Tibial artery (tissue), 4 donors: ENCODE results near the gene TMCO1.

ENCODE experiments used
- DNase-seq, 2 donors: peaks; one replicate each; pipeline ENCODE4 v3.0.0-alpha.2; 2019
- H3K27ac ChIP-seq, 2 donors: fragments of 200-600 bp; sonication (generic) in 1 of 2; 1 replicate in 1 of 2; 2 replicates in 1 of 2; pipeline ENCODE4 v1.5.1; 2018 to 2019; ENCODE audit warnings: mild to moderate bottlenecking in 1 of 2
- H3K27me3 ChIP-seq, 2 donors: fragments of 200-600 bp; sonication (generic) in 1 of 2; one replicate each; pipeline versions ENCODE4 v1.5.1 to v1.6.0; 2016 to 2019
- H3K36me3 ChIP-seq, 3 donors: fragments of 200-600 bp; sonication (generic) in 2 of 3; one replicate each; pipeline ENCODE4 v1.5.1; 2016 to 2019; ENCODE audit warnings: mild to moderate bottlenecking in 2 of 3
- H3K4me1 ChIP-seq, 4 donors: fragments of 200-600 bp; sonication (generic) in 2 of 4; 1 replicate in 3 of 4; 2 replicates in 1 of 4; pipeline ENCODE4 v1.5.1; 2016 to 2019
- H3K4me3 ChIP-seq, 2 donors: fragments of 200-600 bp; sonication (generic) in 1 of 2; 1 replicate in 1 of 2; 2 replicates in 1 of 2; pipeline ENCODE4 v1.5.1; 2018 to 2019; ENCODE audit warnings: mild to moderate bottlenecking in 2 of 2
- H3K9me3 ChIP-seq, 3 donors: fragments of 200-600 bp; sonication (generic) in 1 of 3; one replicate each; pipeline ENCODE4 v1.5.1; 2016 to 2019
- CTCF ChIP-seq, 2 experiments: fragments of 200-600 bp in 1 of 2; fragments of 450-650 bp in 1 of 2; IDR thresholded peaks; one replicate each; pipeline ENCODE4 v1.5.1; 2017 to 2019; ENCODE audit warnings: antibody characterized with exemption in 2 of 2, mild to moderate bottlenecking in 1 of 2, moderate library complexity in 1 of 2
- intact Hi-C: fragments of 100-400 bp; cut with DNase I; formaldehyde crosslinking; loops from one replicate; pipeline ENCODE4 v1.15.0; 2023; ENCODE audit warnings: low total_unique reads

Gene TMCO1

GRCh38 chr1:165738794-165739193, 29.9 kb downstream of the TMCO1 start:
- no peaks in the 10 kb centered on the region for H3K27me3 ChIP-seq
- no peak for TF ChIP-seq CTCF (IDR thresholded peaks at IDR 0.05)
- intact Hi-C loops, result no loop called here

DNA sequence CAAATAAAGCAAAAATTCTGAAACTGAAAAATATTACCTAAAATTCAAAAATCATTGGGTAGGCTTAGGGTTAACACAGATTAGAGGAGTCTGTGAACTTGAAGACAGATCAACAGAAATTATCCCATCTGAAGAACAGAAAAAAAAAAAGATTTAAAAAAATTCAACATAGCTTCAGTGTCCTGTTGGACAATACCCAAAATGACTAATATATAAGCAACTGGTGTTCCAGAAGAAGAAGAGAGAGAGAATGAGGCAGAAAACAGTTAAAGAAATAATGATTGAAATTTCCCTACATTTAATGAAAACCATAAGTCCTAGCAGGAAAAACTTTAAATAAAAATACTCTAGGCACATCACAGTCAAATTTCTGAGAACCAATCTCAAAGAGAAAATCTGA, 31.5 kb downstream of the TMCO1 start:
- H3K27ac ChIP-seq, result no peak overlapping the region
- no peaks in the 10 kb centered on the region for H3K27me3 ChIP-seq
- H3K36me3 ChIP-seq, result peaks cover 38 to 63% (median 42%) of the 10 kb centered on the region in 3 donors
- no peaks in the 10 kb centered on the region for H3K4me1 ChIP-seq
- no peak for TF ChIP-seq CTCF (IDR thresholded peaks at IDR 0.05)
- DNase-seq, result no peak
- H3K9me3 ChIP-seq, result no peaks in the 10 kb centered on the region
- H3K4me3 ChIP-seq, result no peak overlapping the region
- intact Hi-C loops, result no loop called here

More at GRCh38 chr1:165738794-165739193, 29.9 kb downstream of the TMCO1 start:
- H3K36me3 ChIP-seq, result peaks cover 44 to 69% (median 55%) of the 10 kb centered on the region in 3 donors
- DNase-seq, result no peak
- H3K4me3 ChIP-seq, result no peak overlapping the region
- no peak overlapping the region for H3K27ac ChIP-seq
- no peaks in the 10 kb centered on the region for H3K4me1 ChIP-seq
- no peaks in the 10 kb centered on the region for H3K9me3 ChIP-seq

DNA sequence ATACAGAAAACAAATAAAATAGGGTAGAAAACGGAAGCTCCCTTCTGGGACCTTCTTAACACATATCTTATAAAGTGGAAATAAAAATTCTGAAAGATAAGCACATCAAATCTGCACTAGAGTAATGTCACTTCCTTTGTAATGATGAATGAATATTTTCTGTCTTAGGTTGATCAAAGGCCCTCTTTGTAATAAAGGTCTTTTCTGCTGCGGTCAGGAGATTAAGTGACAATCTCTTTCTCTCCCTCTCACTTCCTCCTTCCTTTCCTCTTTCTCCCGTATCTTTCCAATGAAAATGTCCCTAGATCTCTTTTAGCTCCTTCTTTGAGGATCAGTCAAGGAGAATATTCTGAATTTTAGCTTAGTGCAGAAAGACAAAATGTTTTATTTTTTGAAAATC, 33.8 kb downstream of the TMCO1 start:
- Histone ChIP-seq H3K4me3 (no peak overlapping the region), H3K9me3 (no peaks in the 10 kb centered on the region), H3K27me3 (no peaks in the 10 kb centered on the region), H3K36me3 (peaks cover 19 to 52% (median 19%) of the 10 kb centered on the region in 3 donors), H3K27ac (no peak overlapping the region), H3K4me1 (no peaks in the 10 kb centered on the region)
- intact Hi-C loops, result no loop called here
- no peak for DNase-seq
- TF ChIP-seq CTCF (IDR thresholded peaks at IDR 0.05), result no peak

DNA sequence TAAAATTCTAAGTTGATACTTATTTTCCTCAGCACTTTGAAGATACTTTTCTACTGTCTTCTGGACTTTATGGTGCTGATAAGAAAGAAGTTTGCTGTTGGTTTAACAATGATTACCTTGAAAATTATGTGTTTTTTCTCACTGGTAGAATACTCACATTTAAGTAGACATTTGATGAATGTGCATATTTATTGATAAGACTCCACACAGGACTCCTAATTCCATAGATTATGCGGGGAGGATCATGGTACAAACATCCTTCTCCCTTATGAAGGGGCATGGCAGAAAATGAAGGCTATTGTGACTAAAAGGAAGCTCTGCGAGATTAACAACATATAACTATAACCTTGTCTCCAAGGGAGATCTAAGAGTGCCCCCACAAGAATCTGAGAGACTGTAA, 41.8 kb downstream of the TMCO1 start:
- TF ChIP-seq CTCF (IDR thresholded peaks at IDR 0.05), result no peak
- peaks cover 18 to 38% (median 35%) of the 10 kb centered on the region in 3 donors for H3K36me3 ChIP-seq

DNA sequence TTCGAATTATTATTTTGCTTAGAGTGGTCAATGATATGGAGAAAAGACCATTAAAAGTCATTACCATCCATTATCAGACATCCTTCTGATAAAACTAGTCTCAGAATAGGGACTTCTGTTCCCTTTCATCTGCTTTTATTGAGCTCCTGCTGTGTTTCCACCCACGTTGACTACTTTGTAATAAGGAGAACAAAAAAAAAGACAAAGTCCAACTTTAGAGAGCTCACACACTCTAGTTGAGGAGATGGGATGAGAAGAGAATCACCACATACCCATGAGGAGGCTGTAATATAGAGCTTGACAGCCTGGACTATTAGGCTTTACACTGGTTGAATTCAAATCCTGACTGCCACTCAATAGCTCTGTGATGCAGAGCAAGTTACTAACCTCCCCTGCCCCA, 42.5 kb downstream of the TMCO1 start:
- H3K4me3 ChIP-seq, result no peak overlapping the region
- H3K9me3 ChIP-seq, result no peaks in the 10 kb centered on the region
- DNase-seq, result no peak
- H3K27ac ChIP-seq, result no peak overlapping the region
- TF ChIP-seq CTCF (IDR thresholded peaks at IDR 0.05), result no peak
- intact Hi-C loops, result no loop called here
- no peaks in the 10 kb centered on the region for H3K27me3 ChIP-seq
- no peaks in the 10 kb centered on the region for H3K4me1 ChIP-seq
- H3K36me3 ChIP-seq, result peaks cover 18 to 38% (median 35%) of the 10 kb centered on the region in 3 donors

More for the DNA sequence above, 41.8 kb downstream of the TMCO1 start:
- no peak overlapping the region for H3K4me3 ChIP-seq
- intact Hi-C loops, result no loop called here
- H3K4me1 ChIP-seq, result no peaks in the 10 kb centered on the region
- no peaks in the 10 kb centered on the region for H3K9me3 ChIP-seq
- H3K27me3 ChIP-seq, result no peaks in the 10 kb centered on the region
- no peak overlapping the region for H3K27ac ChIP-seq
- no peak for DNase-seq
